HEK293 (cell line): Measurements from ENCODE around the gene PCDHGC5.

ENCODE experiments used
- CTCF ChIA-PET: fragments of 350-600 bp; formaldehyde crosslinking; extraction: SDS; loops from one replicate; lab custom pipeline; 2021; ENCODE audit warnings: antibody characterized with exemption; lab: Yijun Ruan, JAX
- POLR2A ChIA-PET: fragments of 300-600 bp; formaldehyde crosslinking; extraction: SDS; loops from one replicate; lab custom pipeline; 2020; ENCODE audit warnings: antibody characterized with exemption, inconsistent platforms; lab: Yijun Ruan, JAX
- H3K27ac ChIP-seq: fragments of 200-500 bp; sonication (Bioruptor generic); 2 replicates; pipeline ENCODE4 v1.5.1; 2014; ENCODE audit warnings: low read depth, low read length, control low read depth, inconsistent platforms; ENCODE audit errors: extremely low read depth
- H3K36me3 ChIP-seq, 2 experiments: fragments of 200-500 bp in 1 of 2; sonication (Bioruptor generic) in 1 of 2; 1 replicate in 1 of 2; 2 replicates in 1 of 2; pipeline ENCODE4 v1.5.1; 2014 to 2017; ENCODE audit warnings: inconsistent platforms in 2 of 2, low read length in 2 of 2; ENCODE audit not compliant: control insufficient read depth in 2 of 2, insufficient read depth in 1 of 2
- H3K4me1 ChIP-seq: fragments of 200-500 bp; sonication (Bioruptor generic); 2 replicates; pipeline ENCODE4 v1.5.1; 2014; ENCODE audit warnings: mild to moderate bottlenecking, low read length, inconsistent platforms; ENCODE audit not compliant: control insufficient read depth, insufficient read depth
- H3K4me3 ChIP-seq: 2 replicates; pipeline ENCODE4 v1.5.1; 2011; ENCODE audit warnings: low read depth, mild to moderate bottlenecking, control low read depth, low read length, moderate library complexity
- H3K9me3 ChIP-seq: fragments of 200-500 bp; sonication (Bioruptor generic); 2 replicates; pipeline ENCODE4 v1.5.1; 2014; ENCODE audit warnings: low read depth, low read length, inconsistent platforms; ENCODE audit not compliant: control insufficient read depth, insufficient read depth
- PBX3 ChIP-seq: sonication (generic); formaldehyde crosslinking; IDR thresholded peaks from 2 replicates; pipeline ENCODE4 v1.8.1; 2022; ENCODE audit warnings: mild to moderate bottlenecking, moderate library complexity, missing genetic modification reagents
- PRDM10 ChIP-seq: fragments of 450-650 bp; formaldehyde crosslinking; IDR thresholded peaks from 2 replicates; pipeline ENCODE4 v1.5.1; 2016; ENCODE audit warnings: missing biosample characterization, missing genetic modification characterization
- SP3 ChIP-seq: fragments of 450-650 bp; formaldehyde crosslinking; IDR thresholded peaks from 2 replicates; pipeline ENCODE4 v1.5.1; 2016; ENCODE audit warnings: missing biosample characterization, missing genetic modification characterization
- YY1 ChIP-seq: fragments of 450-650 bp; formaldehyde crosslinking; IDR thresholded peaks from 2 replicates; pipeline ENCODE4 v1.5.1; 2018; ENCODE audit warnings: missing biosample characterization, missing genetic modification characterization
- ZBTB17 ChIP-seq: fragments of 450-650 bp; formaldehyde crosslinking; IDR thresholded peaks from 2 replicates; pipeline ENCODE4 v1.5.1; 2016; ENCODE audit warnings: missing biosample characterization, missing genetic modification characterization
- ZBTB8A ChIP-seq: fragments of 450-650 bp; formaldehyde crosslinking; IDR thresholded peaks from 2 replicates; pipeline ENCODE4 v1.5.1; 2016; ENCODE audit warnings: missing biosample characterization, missing genetic modification characterization
- ZNF10 ChIP-seq: fragments of 450-650 bp; formaldehyde crosslinking; IDR thresholded peaks from 2 replicates; pipeline ENCODE4 v1.5.1; 2017; ENCODE audit warnings: missing biosample characterization, missing genetic modification characterization
- ZNF2 ChIP-seq: fragments of 450-650 bp; formaldehyde crosslinking; IDR thresholded peaks from 2 replicates; pipeline ENCODE4 v1.5.1; 2016; ENCODE audit warnings: missing biosample characterization, missing genetic modification characterization
- ZNF274 ChIP-seq, 2 experiments: fragments of 200-500 bp in 1 of 2; fragments of 450-650 bp in 1 of 2; sonication (Bioruptor generic) in 1 of 2; formaldehyde crosslinking in 1 of 2; IDR thresholded peaks; 2 replicates each; pipeline versions ENCODE4 v1.5.1 to v1.6.1; 2014 to 2016; ENCODE audit warnings: borderline replicate concordance in 1 of 2, inconsistent platforms in 1 of 2, low read length in 1 of 2, missing biosample characterization in 1 of 2, missing genetic modification characterization in 1 of 2
- ZNF280C ChIP-seq: fragments of 450-650 bp; formaldehyde crosslinking; IDR thresholded peaks from 2 replicates; pipeline ENCODE4 v1.5.1; 2016; ENCODE audit warnings: missing biosample characterization, missing genetic modification characterization
- ZNF280D ChIP-seq: fragments of 450-650 bp; formaldehyde crosslinking; IDR thresholded peaks from 2 replicates; pipeline ENCODE4 v1.5.1; 2016; ENCODE audit warnings: missing biosample characterization, missing genetic modification characterization
- ZNF362 ChIP-seq: fragments of 450-650 bp; formaldehyde crosslinking; IDR thresholded peaks from 2 replicates; pipeline ENCODE4 v1.5.1; 2016; ENCODE audit warnings: missing biosample characterization, missing genetic modification characterization
- ZNF560 ChIP-seq: fragments of 450-650 bp; formaldehyde crosslinking; IDR thresholded peaks from 2 replicates; pipeline ENCODE4 v1.5.1; 2017; ENCODE audit warnings: missing biosample characterization, missing genetic modification characterization, borderline replicate concordance
- ZNF621 ChIP-seq: fragments of 450-650 bp; formaldehyde crosslinking; IDR thresholded peaks from 2 replicates; pipeline ENCODE4 v1.5.1; 2017; ENCODE audit warnings: missing biosample characterization, missing genetic modification characterization
- ZNF777 ChIP-seq: fragments of 450-650 bp; formaldehyde crosslinking; IDR thresholded peaks from 2 replicates; pipeline ENCODE4 v1.5.1; 2017; ENCODE audit warnings: missing biosample characterization, missing genetic modification characterization, borderline replicate concordance
- ZNF830 ChIP-seq: fragments of 450-650 bp; IDR thresholded peaks from 2 replicates; pipeline ENCODE4 v1.5.0; 2018; ENCODE audit warnings: missing biosample characterization, missing genetic modification characterization, low read depth, mild to moderate bottlenecking, moderate library complexity

PCDHGC5 gene

GRCh38 chr5:141518618-141519015, 29.7 kb downstream of the PCDHGC5 start (continued):
- TF ChIP-seq ZNF280D (tag by site-specific recombination) (no peak), ZNF2 (tag by site-specific recombination) (no peak), PBX3 (CRISPR knock-in tag) (no peak), ZNF560 (tag by site-specific recombination) (no peak)

- Histone ChIP-seq H3K9me3 (no peaks in the 10 kb centered on the region), H3K4me1 (peaks cover 11% of the 10 kb centered on the region), H3K36me3 (peaks cover 16 to 93% of the 10 kb centered on the region in 2 experiments), H3K4me3 (no peak overlapping the region), H3K27ac (no peak overlapping the region)
- ChIA-PET POLR2A (no interaction called here), CTCF (interaction anchor here (0.5 to 10.9 kb wide), 11 partner anchors 6 to 123 kb away, joined by 3 to 160 read pairs (median 10); partner anchors contain the start of genes PCDHGA11, PCDHGA12, PCDHGB5 and PCDHGB7)
- no peak for TF ChIP-seq ZNF362 (tag by site-specific recombination)
- TF ChIP-seq ZNF777 (tag by site-specific recombination): no peak
- TF ChIP-seq YY1 (tag by site-specific recombination): no peak
- no peak for TF ChIP-seq ZNF10 (tag by site-specific recombination)
- no peak for TF ChIP-seq ZNF280C (tag by site-specific recombination)
- TF ChIP-seq ZNF830 (tag by site-specific recombination): no peak
- no peak for TF ChIP-seq ZBTB8A (tag by site-specific recombination)
- TF ChIP-seq ZNF274 (IDR thresholded peaks at IDR 0.05; ENCODE audit: low read length): no peak
- TF ChIP-seq ZNF274 (tag by site-specific recombination; IDR thresholded peaks at IDR 0.05; ENCODE audit: borderline replicate concordance): no peak
- TF ChIP-seq ZBTB17 (tag by site-specific recombination): no peak
- TF ChIP-seq ZNF621 (tag by site-specific recombination): no peak
- no peak for TF ChIP-seq PRDM10
- TF ChIP-seq SP3 (tag by site-specific recombination): no peak
These were observed 31.0 kb downstream of the PCDHGC5 start for GRCh38 chr5:141519605-141520565.
